ENCODE data around the gene ZDHHC20. TPM values are rescaled to one million over a fixed set of nuclear protein-coding genes. Genes with fewer than 3 reads are reported as not detected.
"Not testable (repeated sequence)": the region's sequence is repeated elsewhere in the genome, so short reads cannot be mapped to it uniquely, and the experiment has no call there.

The ZDHHC20 gene
- total RNA-seq, 1 donor from 2014 or later: 61.0 TPM

- no peak for ATAC-seq
Measured at GRCh38 chr13:21435231-21435630, 23.9 kb downstream of the ZDHHC20 start.

DNA sequence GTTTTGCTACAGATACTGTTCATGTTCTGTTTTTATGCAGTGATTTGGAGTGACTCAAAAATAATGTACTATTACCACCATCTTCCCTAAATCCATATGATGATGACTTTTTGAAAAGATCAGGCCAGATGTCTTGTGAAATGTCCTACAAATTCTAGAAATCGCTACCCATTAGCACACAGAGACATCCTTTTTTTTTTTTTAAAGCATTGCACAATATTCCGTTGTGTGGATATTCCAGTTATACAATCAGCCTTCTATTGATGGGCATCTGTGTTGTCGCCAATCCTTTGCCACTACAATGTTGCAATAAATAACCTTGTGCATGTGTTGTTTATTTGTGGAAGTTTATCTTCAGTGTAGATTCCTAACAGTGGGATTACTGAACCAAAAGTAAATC lies 24.5 kb downstream of the ZDHHC20 start:
- ATAC-seq: peak; percentile 58

DNA sequence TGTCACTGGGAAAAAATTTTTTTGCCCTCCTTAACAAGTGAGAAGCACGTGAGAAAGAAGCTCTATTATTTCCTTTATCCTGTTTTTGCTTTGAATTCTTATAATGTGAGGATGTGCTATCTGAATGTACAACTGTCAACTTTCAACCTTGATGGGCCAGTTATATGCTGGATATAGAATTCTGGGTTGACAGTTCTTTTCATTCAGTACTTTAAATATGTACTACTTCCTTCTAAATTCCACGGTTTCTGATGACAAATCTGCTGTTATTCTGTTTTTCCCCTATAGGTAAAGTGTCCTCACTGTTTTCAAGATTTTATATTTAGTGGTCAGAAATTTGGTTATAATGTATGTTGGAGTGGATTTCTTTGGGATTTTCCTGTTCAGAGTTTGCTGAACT lies 29.9 kb downstream of the ZDHHC20 start:
- no peak for ATAC-seq

GRCh38 chr13:21427741-21428140 lies 31.4 kb downstream of the ZDHHC20 start:
- no peak for ATAC-seq

- no peak for ATAC-seq
Measured at GRCh38 chr13:21426238-21426637, 32.9 kb downstream of the ZDHHC20 start.

DNA sequence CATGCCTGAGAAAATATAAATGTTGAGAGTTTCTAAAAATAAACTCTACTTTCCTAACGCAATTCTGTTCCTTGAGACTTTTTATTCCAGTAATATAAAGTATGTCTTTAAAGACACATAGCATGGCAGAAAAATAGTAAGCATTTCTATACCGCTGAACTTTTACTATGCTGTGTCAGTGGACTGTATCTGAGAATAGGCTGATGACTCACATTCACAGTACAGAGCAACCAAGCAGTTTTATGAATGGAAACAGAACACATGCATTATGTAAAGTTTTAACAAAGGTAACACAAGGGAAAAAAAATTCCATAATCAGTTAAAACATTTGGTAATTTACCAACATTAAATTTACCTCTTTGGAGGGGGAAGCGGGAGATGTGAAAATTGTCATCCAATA lies 38.4 kb downstream of the ZDHHC20 start:
- peak; percentile 56 for ATAC-seq

DNA sequence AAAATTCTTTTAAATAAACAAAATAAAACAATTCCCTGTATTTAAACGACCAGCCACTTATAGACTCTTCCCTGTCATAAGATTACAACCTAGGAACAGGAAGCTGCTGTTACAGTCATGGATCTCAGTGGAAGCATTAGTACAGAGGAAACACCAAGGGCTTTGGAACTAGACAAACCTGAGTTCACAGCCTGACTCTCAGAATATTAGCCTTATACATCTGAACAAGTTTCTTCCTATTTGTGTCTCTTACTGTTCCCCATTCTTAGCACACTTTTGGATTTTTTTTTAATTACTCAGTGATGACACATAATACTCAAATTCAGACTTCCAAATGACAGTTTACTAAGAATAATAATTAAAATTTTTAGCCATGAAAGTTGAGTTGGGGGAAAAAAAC lies 46.1 kb downstream of the ZDHHC20 start:
- ATAC-seq: peak; percentile 81

DNA sequence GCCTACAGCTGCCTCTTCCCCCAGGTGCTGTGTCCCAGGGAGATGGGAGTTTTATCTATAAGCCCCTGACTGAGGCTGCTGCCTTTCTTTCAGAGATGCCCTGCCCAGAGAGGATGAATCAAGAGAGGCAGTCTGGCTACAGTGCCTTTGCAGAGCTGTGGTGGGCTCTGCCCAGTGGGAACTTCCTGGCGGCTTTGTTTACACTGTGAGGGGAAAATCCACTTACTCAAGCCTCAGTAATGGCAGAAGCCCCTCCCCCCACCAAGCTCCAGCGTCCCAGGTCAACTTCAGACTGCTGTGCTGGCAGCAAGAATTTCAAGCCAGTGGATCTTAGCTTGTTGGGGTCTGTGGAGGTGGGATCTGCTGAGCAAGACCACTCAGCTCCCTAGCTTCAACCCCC lies 48.6 kb downstream of the ZDHHC20 start:
- not testable (repeated sequence) for ATAC-seq

DNA sequence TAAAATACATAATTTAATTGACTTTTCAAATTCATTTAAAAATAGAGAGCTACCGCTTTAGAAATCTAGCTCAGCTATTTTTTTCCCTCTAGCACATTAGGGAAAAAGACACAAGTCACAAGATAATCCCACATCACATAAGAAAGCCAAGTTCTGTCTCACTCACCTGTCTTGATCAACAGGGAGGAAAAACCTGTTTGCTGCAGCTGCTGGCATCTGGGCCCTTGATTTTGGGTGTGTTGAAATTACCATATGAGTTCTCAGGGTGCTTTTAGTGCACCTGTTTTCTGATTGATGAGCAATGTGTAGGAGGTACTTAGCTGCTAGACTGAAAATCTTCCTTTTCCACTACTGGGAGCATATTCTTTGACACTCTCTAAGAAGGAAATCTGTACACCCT lies 53.8 kb downstream of the ZDHHC20 start:
- ATAC-seq: peak; percentile 96

GRCh38 chr13:21402586-21403307 lies 56.4 kb downstream of the ZDHHC20 start:
- ATAC-seq: peak; percentile 71

DNA sequence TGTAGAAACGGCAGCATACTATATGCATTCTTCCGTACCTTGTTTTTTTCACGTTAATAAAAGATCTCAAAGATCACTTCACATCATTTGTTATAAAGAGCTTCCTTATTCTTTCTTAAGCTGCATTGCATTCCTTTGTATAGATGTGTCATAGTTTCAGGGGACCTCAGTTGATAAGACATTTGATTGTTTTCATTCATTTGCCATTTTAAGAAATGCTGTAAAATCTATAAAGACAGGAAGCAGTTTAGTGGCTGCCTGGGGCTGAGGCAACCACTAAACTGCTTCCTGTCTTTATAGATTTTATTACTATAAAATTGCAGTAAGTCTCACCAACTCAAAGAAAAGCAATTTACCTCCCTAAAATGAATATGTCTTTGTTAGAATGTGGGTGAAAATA lies 59.4 kb downstream of the ZDHHC20 start:
- no peak for ATAC-seq

- ATAC-seq: no peak
Measured at GRCh38 chr13:21395953-21396352, 63.1 kb downstream of the ZDHHC20 start.

GRCh38 chr13:21389124-21389523 lies 70.0 kb downstream of the ZDHHC20 start:
- ATAC-seq: no peak

GRCh38 chr13:21385710-21386109 lies 73.4 kb downstream of the ZDHHC20 start:
- ATAC-seq: no peak

- no peak for ATAC-seq
Measured at GRCh38 chr13:21383090-21383489, 76.0 kb downstream of the ZDHHC20 start.

GRCh38 chr13:21376998-21377985 lies 81.8 kb downstream of the ZDHHC20 start:
- not testable (repeated sequence) for ATAC-seq

- no peak for ATAC-seq
Measured at GRCh38 chr13:21372530-21372929, 86.6 kb downstream of the ZDHHC20 start.

DNA sequence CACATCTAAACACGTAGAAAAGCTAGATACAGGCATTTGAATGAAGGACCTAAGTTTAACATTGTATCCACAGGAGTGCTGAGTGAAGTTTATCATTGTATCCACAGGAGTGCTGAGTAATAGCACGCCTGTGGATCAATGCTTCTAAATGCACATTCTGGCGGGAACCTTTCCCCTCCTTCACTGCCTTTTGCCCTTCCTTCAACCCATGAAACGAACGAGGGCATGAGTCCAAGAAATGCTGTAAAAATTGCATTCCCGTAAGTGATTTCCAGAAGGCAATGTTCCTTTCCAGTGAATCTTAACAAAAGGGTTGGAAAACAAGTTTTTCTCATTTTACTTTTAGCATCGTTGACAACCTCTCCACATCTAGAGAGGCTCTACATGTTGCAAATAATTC lies 88.1 kb downstream of the ZDHHC20 start:
- ATAC-seq: no peak

DNA sequence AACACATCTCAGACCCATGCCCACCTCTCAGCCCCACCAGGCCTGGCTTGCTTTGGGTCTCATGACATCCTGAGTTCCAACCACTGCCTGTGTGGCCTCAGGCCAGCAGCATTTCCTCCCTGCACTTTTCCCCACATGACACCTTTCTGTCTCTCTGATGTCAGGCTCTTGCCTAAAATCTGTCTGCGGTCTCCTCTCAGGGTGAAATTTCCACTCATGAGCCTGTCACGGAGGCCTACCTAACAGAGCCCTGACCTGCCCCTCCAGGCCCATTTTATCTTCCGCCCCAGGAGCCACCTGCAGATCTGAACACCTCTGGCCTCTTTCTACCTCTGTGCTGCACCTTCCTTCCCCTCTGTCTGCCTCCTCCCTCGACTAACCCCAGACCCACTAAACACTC lies 93.5 kb downstream of the ZDHHC20 start:
- ATAC-seq: no peak

DNA sequence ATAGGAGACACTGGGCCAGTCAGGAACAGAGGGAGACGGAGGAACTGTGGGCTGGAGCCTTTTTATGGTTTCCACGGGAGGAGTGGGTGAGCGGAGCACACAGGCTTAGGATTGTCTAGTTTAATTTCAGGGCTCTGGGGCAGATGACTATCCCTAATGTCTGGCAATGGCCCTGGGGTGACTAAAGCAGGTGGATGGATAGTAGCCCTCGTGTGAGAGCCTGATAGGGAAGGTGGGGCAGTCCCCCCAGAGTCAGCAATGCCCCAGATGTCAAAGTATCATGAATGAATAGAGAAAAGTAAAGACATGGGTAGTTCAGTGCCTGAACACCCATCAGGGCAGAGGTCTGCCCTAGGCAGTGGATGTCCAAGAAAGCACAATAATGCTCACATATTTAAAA lies 94.2 kb downstream of the ZDHHC20 start:
- no peak for ATAC-seq

- no peak for ATAC-seq
Measured at GRCh38 chr13:21364357-21364756, 94.7 kb downstream of the ZDHHC20 start.

DNA sequence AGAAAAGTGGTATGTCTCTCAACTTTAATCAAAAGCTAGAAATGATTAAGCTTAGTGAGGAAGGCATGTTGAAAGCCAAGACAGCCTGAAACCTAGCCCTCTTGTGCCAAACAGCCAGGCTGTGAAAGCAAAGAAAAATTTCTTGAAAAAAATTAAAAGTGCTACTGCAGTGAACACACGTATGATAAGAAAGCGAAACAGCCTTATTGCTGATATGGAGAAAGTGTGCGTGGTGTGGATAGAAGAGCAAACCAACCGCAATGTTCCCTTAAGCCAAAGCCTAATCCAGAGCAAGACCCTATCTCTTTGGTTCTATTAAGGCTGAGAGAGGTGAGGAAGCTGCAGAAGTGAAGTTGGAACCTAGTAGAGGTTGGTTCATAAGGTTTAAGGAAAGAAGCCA lies 96.4 kb downstream of the ZDHHC20 start:
- no peak for ATAC-seq

- no peak for ATAC-seq
Measured at GRCh38 chr13:21361706-21362105, 97.4 kb downstream of the ZDHHC20 start.

DNA sequence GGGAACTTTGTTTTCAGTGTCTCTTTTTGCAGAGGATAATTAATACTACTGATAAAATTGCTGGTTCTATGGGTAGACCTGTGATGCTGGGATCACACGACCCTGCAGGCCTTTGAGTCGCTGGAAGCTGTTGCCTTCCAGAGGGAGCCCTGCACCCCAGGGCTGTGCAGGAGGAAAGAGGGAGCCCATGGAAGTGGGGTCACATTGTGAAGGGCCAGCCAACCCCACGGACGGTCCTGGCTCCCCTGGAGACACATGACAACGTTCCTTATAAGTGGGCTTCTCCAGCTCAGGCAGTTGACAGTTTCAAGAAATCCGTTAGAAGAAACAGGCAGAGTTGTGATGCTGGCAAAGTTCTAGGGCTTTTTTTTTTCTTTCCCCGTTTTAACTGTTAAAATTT lies 98.0 kb downstream of the ZDHHC20 start:
- no peak for ATAC-seq

Data from esophagus mucosa (tissue), 1 donor.